ENCODE results near the gene GPHN. TPM values are rescaled to one million over a fixed set of nuclear protein-coding genes. Genes with fewer than 3 reads are reported as not detected.

The GPHN gene
- total and polyA plus RNA-seq, 2 donors (not counting 3 experiments of a cell fraction or from before 2014, with no cell fraction given) = 5.1 to 23.2 TPM

DNA sequence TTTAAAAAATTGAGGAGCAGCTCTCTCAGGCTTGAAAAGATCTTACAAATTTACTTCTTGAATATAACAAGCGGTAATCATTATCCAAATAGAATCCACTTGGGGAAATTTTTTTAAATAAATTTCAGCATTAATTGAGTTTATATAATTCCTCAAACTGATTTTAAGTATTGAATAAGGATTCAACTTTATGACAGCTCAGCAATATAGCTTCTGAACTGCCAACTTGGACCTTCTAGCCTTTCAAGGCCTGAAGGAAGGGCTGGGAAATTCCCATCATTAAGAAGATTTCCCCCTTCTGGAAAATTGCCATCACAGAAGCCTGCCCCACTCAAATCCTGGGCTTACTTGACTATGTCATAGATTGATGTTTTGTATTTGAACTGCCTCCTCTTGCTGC, 623.7 kb downstream of the GPHN start:
- Histone ChIP-seq H3K4me1 (ENCODE audit: control insufficient read depth, extremely low read depth, insufficient read depth, low read length) (no peaks in the 10 kb centered on the region), H3K27ac (ENCODE audit: insufficient read depth, low read depth, low read length) (no peak overlapping the region), H3K79me2 (ENCODE audit: control insufficient read depth, insufficient read depth, low read length) (no peaks in the 10 kb centered on the region), H3K27me3 (ENCODE audit: control insufficient read depth in 2 of 2, insufficient read depth in 2 of 2, low read length in 2 of 2) (no peaks in the 10 kb centered on the region), H3K36me3 (ENCODE audit: control insufficient read depth in 2 of 2, extremely low read depth in 1 of 2, insufficient read depth in 2 of 2, low read length in 2 of 2) (no peaks in the 10 kb centered on the region), H2AFZ (ENCODE audit: low read depth, low read length) (no peak overlapping the region), H3K9me1 (replicated peaks; ENCODE audit: control insufficient read depth, extremely low read depth, insufficient read depth, low read length) (no peaks in the 10 kb centered on the region), H3K4me2 (ENCODE audit: insufficient read depth, low read length) (no peak overlapping the region), H3K4me3 (replicated peaks in 1 of 3; ENCODE audit: insufficient read depth in 1 of 3, low read depth in 1 of 3, low read length in 3 of 3) (no peak overlapping the region), H4K20me1 (replicated peaks; ENCODE audit: control insufficient read depth, extremely low read depth, insufficient read depth, low read length) (no peaks in the 10 kb centered on the region), H3K9me3 (replicated peaks; ENCODE audit: control insufficient read depth, insufficient read depth, low read length) (no peaks in the 10 kb centered on the region), H3K9ac (replicated peaks; ENCODE audit: extremely low read depth, insufficient read depth, low read length) (no peak overlapping the region)
- CTCF ChIA-PET = interaction anchor here (0.8 to 1.4 kb wide), 2 partner anchors 154 to 507 kb away, joined by 3 to 4 read pairs; no protein-coding TSS in a partner anchor
- intact Hi-C loops (cut with micrococcal nuclease) (no loop called here), dilution Hi-C loops (cut with MboI; ENCODE audit: extremely low pct_ligation_motif_present, low sequenced_read_pairs) (no loop called here)
- DNase-seq (ENCODE audit: low read depth, low spot score) (no peak), FAIRE-seq (no peak)
- no peak for TF ChIP-seq POLR2A (IDR thresholded peaks at IDR 0.05; ENCODE audit: low read depth, low read length)
- TF ChIP-seq, protein P1, sequence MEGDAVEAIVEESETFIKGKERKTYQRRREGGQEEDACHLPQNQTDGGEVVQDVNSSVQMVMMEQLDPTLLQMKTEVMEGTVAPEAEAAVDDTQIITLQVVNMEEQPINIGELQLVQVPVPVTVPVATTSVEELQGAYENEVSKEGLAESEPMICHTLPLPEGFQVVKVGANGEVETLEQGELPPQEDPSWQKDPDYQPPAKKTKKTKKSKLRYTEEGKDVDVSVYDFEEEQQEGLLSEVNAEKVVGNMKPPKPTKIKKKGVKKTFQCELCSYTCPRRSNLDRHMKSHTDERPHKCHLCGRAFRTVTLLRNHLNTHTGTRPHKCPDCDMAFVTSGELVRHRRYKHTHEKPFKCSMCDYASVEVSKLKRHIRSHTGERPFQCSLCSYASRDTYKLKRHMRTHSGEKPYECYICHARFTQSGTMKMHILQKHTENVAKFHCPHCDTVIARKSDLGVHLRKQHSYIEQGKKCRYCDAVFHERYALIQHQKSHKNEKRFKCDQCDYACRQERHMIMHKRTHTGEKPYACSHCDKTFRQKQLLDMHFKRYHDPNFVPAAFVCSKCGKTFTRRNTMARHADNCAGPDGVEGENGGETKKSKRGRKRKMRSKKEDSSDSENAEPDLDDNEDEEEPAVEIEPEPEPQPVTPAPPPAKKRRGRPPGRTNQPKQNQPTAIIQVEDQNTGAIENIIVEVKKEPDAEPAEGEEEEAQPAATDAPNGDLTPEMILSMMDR (IDR thresholded peaks at IDR 0.05; ENCODE audit: extremely low read depth in 1 of 2, insufficient read depth in 1 of 2, low read depth in 1 of 2, low read length in 2 of 2) = no peak
- TF ChIP-seq, protein P2, sequence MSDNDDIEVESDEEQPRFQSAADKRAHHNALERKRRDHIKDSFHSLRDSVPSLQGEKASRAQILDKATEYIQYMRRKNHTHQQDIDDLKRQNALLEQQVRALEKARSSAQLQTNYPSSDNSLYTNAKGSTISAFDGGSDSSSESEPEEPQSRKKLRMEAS (IDR thresholded peaks at IDR 0.05; ENCODE audit: insufficient read depth, insufficient read length) = no peak
- TF ChIP-seq EZH2 (IDR thresholded peaks at IDR 0.05; ENCODE audit: borderline replicate concordance, low read depth, low read length, severe bottlenecking) = no peak
- no peak for TF ChIP-seq MYC (IDR thresholded peaks at IDR 0.05; ENCODE audit: low read depth, low read length)
- no peak for TF ChIP-seq FOS (IDR thresholded peaks at IDR 0.05; ENCODE audit: borderline replicate concordance, insufficient read depth, low read length)
- no peak for TF ChIP-seq GATA2 (IDR thresholded peaks at IDR 0.05; ENCODE audit: insufficient read depth, insufficient read length, low read depth, low read length)
- no peak for TF ChIP-seq JUN (IDR thresholded peaks at IDR 0.05; ENCODE audit: borderline replicate concordance, insufficient read depth, insufficient read length, low read depth)
- no peak for TF ChIP-seq POLR2AphosphoS5 (IDR thresholded peaks at IDR 0.05; ENCODE audit: insufficient read depth, low read depth, low read length)
- BruUV-seq (replicated peaks) = no TSS peak
- POLR2A ChIA-PET = no interaction called here
